GM23338 (cell line): Measurements from ENCODE around the gene TNNT2. TPM values are rescaled to one million over a fixed set of nuclear protein-coding genes. Genes with fewer than 3 reads are reported as not detected.

Source experiments
- ATAC-seq: fragments of 200-7000 bp; cut with Tn5 transposase; 3 replicates; pipeline ENCODE4 v1.9.1; 2020
- DNase-seq: peaks from one replicate; pipeline ENCODE4 v3.0.0-alpha.2; 2015; ENCODE audit warnings: low spot score
- H2AFZ ChIP-seq: fragments of 200-600 bp; sonication (generic); 2 replicates; pipeline ENCODE4 v1.8.0; 2016; ENCODE audit warnings: antibody characterized with exemption, mild to moderate bottlenecking, moderate library complexity
- H3F3A ChIP-seq: fragments of 200-600 bp; sonication (generic); replicated peaks from 2 replicates; pipeline ENCODE4 v1.8.0; 2017; ENCODE audit warnings: antibody characterized with exemption, mixed run types, low read depth
- H3K27ac ChIP-seq: fragments of 200-600 bp; sonication (generic); 2 replicates; pipeline ENCODE4 v1.6.1; 2016; ENCODE audit warnings: low read depth
- H3K27me3 ChIP-seq: fragments of 200-600 bp; sonication (generic); 2 replicates; pipeline ENCODE4 v1.8.0; 2016; ENCODE audit warnings: mild to moderate bottlenecking, mixed run types, moderate library complexity; ENCODE audit not compliant: insufficient read depth
- H3K36me3 ChIP-seq: fragments of 200-600 bp; sonication (generic); 2 replicates; pipeline ENCODE4 v1.8.0; 2016; ENCODE audit warnings: mild to moderate bottlenecking; ENCODE audit not compliant: insufficient read depth
- H3K4me1 ChIP-seq: fragments of 200-600 bp; sonication (generic); 2 replicates; pipeline ENCODE4 v1.8.0; 2016; ENCODE audit warnings: mild to moderate bottlenecking, moderate library complexity; ENCODE audit not compliant: insufficient read depth
- H3K4me2 ChIP-seq: fragments of 200-600 bp; sonication (generic); 2 replicates; pipeline ENCODE4 v1.7.1; 2017; ENCODE audit warnings: mixed run types
- H3K4me3 ChIP-seq: fragments of 200-600 bp; sonication (generic); 2 replicates; pipeline ENCODE4 v1.6.1; 2016; ENCODE audit warnings: mixed run types
- H3K79me2 ChIP-seq: fragments of 200-600 bp; sonication (generic); replicated peaks from 2 replicates; pipeline ENCODE4 v1.8.0; 2017; ENCODE audit warnings: mild to moderate bottlenecking; ENCODE audit not compliant: insufficient read depth
- H3K9me2 ChIP-seq: fragments of 200-600 bp; sonication (generic); 2 replicates; pipeline ENCODE4 v1.8.0; 2017; ENCODE audit not compliant: insufficient read depth
- H4K20me1 ChIP-seq: fragments of 200-600 bp; sonication (generic); replicated peaks from 2 replicates; pipeline ENCODE4 v1.8.0; 2017; ENCODE audit warnings: mild to moderate bottlenecking; ENCODE audit not compliant: insufficient read depth
- H3K27ac Mint-ChIP-seq: 2 replicates; pipeline ENCODE4 v1.8.0; 2020; ENCODE audit warnings: inconsistent platforms, mild to moderate bottlenecking, moderate library complexity, mixed read lengths
- H3K27me3 Mint-ChIP-seq: 3 replicates; pipeline ENCODE4 v1.8.0; 2022; ENCODE audit warnings: low read depth, mild to moderate bottlenecking, moderate library complexity, mixed read lengths, inconsistent platforms; ENCODE audit not compliant: insufficient read depth, poor library complexity
- H3K36me3 Mint-ChIP-seq: 3 replicates; pipeline ENCODE4 v1.8.0; 2021; ENCODE audit warnings: low read depth, mild to moderate bottlenecking, inconsistent platforms, moderate library complexity, mixed read lengths
- H3K4me1 Mint-ChIP-seq: 3 replicates; pipeline ENCODE4 v1.8.0; 2020; ENCODE audit warnings: mild to moderate bottlenecking, inconsistent platforms, mixed read lengths
- H3K4me3 Mint-ChIP-seq: 3 replicates; pipeline ENCODE4 v1.8.0; 2021; ENCODE audit warnings: moderate library complexity, mild to moderate bottlenecking, inconsistent platforms, mixed read lengths
- H3K9me3 Mint-ChIP-seq: 3 replicates; pipeline ENCODE4 v1.8.0; 2020; ENCODE audit warnings: moderate library complexity, mild to moderate bottlenecking, inconsistent platforms, mixed read lengths
- CTCF ChIP-seq, 2 experiments: fragments of 200-600 bp in 1 of 2; sonication (generic) in 1 of 2; conservative IDR thresholded peaks; 2 replicates each; pipeline versions ENCODE4 v1.5.1 to v1.6.1; 2016 to 2017; ENCODE audit warnings: antibody characterized with exemption in 2 of 2, low read depth in 2 of 2, mild to moderate bottlenecking in 2 of 2, moderate library complexity in 1 of 2
- EZH2 ChIP-seq: fragments of 200-600 bp; sonication (generic); IDR thresholded peaks from one replicate; pipeline ENCODE4 v1.8.0; 2017; ENCODE audit warnings: antibody characterized with exemption, mild to moderate bottlenecking, low read depth; ENCODE audit not compliant: unreplicated experiment
- EZH2phosphoT487 ChIP-seq: fragments of 200-600 bp; sonication (generic); IDR thresholded peaks from one replicate; pipeline ENCODE4 v1.8.1; 2018; ENCODE audit warnings: antibody characterized with exemption; ENCODE audit not compliant: unreplicated experiment
- POLR2AphosphoS5 ChIP-seq: IDR thresholded peaks from 2 replicates; pipeline ENCODE4 v1.6.1; 2016; ENCODE audit warnings: antibody characterized with exemption, low read depth
- REST ChIP-seq: IDR thresholded peaks from one replicate; pipeline ENCODE4 v1.6.1; 2018; ENCODE audit warnings: antibody characterized with exemption; ENCODE audit not compliant: unreplicated experiment
- STAT1 ChIP-seq: IDR thresholded peaks from one replicate; pipeline ENCODE4 v1.6.1; 2016; ENCODE audit warnings: antibody characterized with exemption; ENCODE audit not compliant: unreplicated experiment
- ZNF114 ChIP-seq: fragments of 250-450 bp; sonication (Bioruptor Pico); IDR thresholded peaks from 2 replicates; pipeline ENCODE4 v1.5.0; 2020; ENCODE audit warnings: mild to moderate bottlenecking, moderate library complexity
- polyA plus RNA-seq: library from polyadenylated mRNA; unstranded; fragments of >200 nt; fragmentation: Nextera tagmentation; extraction: Ambion mirVana; gene quantifications from 2 replicates; pipeline ENCODE4 v1.2.1, GENCODE V29; 2016
- total RNA-seq: library from RNA; depleted of rRNA; stranded (reverse); fragments of >200 nt; shearing (Covaris generic); gene quantifications from 2 replicates; pipeline ENCODE4 v1.2.3, GENCODE V29; 2014

Gene TNNT2
- total and polyA plus RNA-seq, 2 experiments from 2014 or later, result 7.5 to 19.1 TPM

- Histone ChIP-seq H3K79me2 (no peaks in the 10 kb centered on the region), H4K20me1 (no peaks in the 10 kb centered on the region), H3K27ac (no peak overlapping the region), H3K4me2 (no peak overlapping the region), H2AFZ (no peak overlapping the region), H3K27me3 (peaks cover 15% of the 10 kb centered on the region), H3K4me3 (no peak overlapping the region), H3K9me2 (no peaks in the 10 kb centered on the region), H3F3A (0 out of 2 replicates have a peak, but pooled peaks cover 3% of the 10 kb centered on the region), H3K4me1 (peaks cover 6% of the 10 kb centered on the region; the same call in 1 of the 2 replicates), H3K36me3 (no peaks in the 10 kb centered on the region)
- H3K27me3 Mint-ChIP-seq, result peaks cover 13% of the 10 kb centered on the region
- no peaks in the 10 kb centered on the region for H3K36me3 Mint-ChIP-seq
- no peak overlapping the region for H3K27ac Mint-ChIP-seq
- H3K9me3 Mint-ChIP-seq, result no peaks in the 10 kb centered on the region
- ATAC-seq (no peak), DNase-seq (no peak)
- no peak overlapping the region; the same call in 2 of the 3 replicates for H3K4me3 Mint-ChIP-seq
- H3K4me1 Mint-ChIP-seq, result peaks cover 9% of the 10 kb centered on the region
- no peak for TF ChIP-seq EZH2phosphoT487
- TF ChIP-seq EZH2, result no peak
- no peak for TF ChIP-seq ZNF114 (CRISPR knock-in tag)
- TF ChIP-seq STAT1, result no peak
- TF ChIP-seq CTCF (conservative IDR thresholded peaks at IDR 0.05; ENCODE audit: low read depth in 2 of 2), result no peak
- TF ChIP-seq REST, result no peak
- no peak for TF ChIP-seq POLR2AphosphoS5
These were observed 27.4 kb upstream of the TNNT2 start for GRCh38 chr1:201404722-201405483.

DNA sequence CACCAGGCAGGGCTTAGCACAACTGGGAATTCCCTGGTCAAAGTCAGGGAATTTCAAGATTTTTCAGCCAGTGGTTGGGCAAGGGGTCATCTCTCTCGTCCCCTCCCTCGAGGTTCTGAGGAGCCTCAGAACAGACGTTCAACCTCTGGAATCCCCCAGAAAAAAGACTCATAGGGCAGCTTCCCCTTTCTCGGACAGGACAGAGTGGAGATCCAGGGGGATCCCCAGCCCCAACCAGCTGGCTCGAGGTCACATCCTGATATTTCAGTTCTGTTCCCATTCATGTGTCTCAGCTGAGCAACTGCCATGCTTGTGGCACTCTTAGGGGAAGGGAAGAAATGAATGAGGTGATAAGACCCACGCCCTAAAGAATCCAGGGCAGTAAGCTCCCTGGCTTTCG is 26.6 kb upstream of the TNNT2 start:
- H3K9me2 ChIP-seq, result no peaks in the 10 kb centered on the region
- H3K4me3 ChIP-seq, result no peak overlapping the region
- no peak overlapping the region for H3K4me3 Mint-ChIP-seq
- H3K27me3 ChIP-seq, result peaks cover 21% of the 10 kb centered on the region
- no peak for DNase-seq
- H2AFZ ChIP-seq, result no peak overlapping the region
- H3K27me3 Mint-ChIP-seq, result peaks cover 17% of the 10 kb centered on the region
- H3K36me3 ChIP-seq, result no peaks in the 10 kb centered on the region
- peaks cover 11% of the 10 kb centered on the region for H3K4me1 Mint-ChIP-seq
- 0 out of 2 replicates have a peak, but pooled peaks cover 5% of the 10 kb centered on the region for H3F3A ChIP-seq
- H3K36me3 Mint-ChIP-seq, result no peaks in the 10 kb centered on the region
- H3K27ac ChIP-seq, result no peak overlapping the region
- no peak overlapping the region for H3K4me2 ChIP-seq
- H3K79me2 ChIP-seq, result no peaks in the 10 kb centered on the region
- peaks cover 8% of the 10 kb centered on the region; the same call in 1 of the 2 replicates for H3K4me1 ChIP-seq
- H4K20me1 ChIP-seq, result no peaks in the 10 kb centered on the region
- no peak for ATAC-seq
- no peak overlapping the region for H3K27ac Mint-ChIP-seq
- H3K9me3 Mint-ChIP-seq, result no peaks in the 10 kb centered on the region
- TF ChIP-seq REST, result no peak
